GM23338 (cell line): ENCODE data around the gene NIPAL1. TPM values are rescaled to one million over a fixed set of nuclear protein-coding genes. Genes with fewer than 3 reads are reported as not detected.

Experiments
- ATAC-seq: fragments of 200-7000 bp; cut with Tn5 transposase; 3 replicates; pipeline ENCODE4 v1.9.1; 2020
- DNase-seq: peaks from one replicate; pipeline ENCODE4 v3.0.0-alpha.2; 2015; ENCODE audit warnings: low spot score
- H2AFZ ChIP-seq: fragments of 200-600 bp; sonication (generic); 2 replicates; pipeline ENCODE4 v1.8.0; 2016; ENCODE audit warnings: antibody characterized with exemption, mild to moderate bottlenecking, moderate library complexity
- H3F3A ChIP-seq: fragments of 200-600 bp; sonication (generic); replicated peaks from 2 replicates; pipeline ENCODE4 v1.8.0; 2017; ENCODE audit warnings: antibody characterized with exemption, mixed run types, low read depth
- H3K27ac ChIP-seq: fragments of 200-600 bp; sonication (generic); 2 replicates; pipeline ENCODE4 v1.6.1; 2016; ENCODE audit warnings: low read depth
- H3K27me3 ChIP-seq: fragments of 200-600 bp; sonication (generic); 2 replicates; pipeline ENCODE4 v1.8.0; 2016; ENCODE audit warnings: mild to moderate bottlenecking, mixed run types, moderate library complexity; ENCODE audit not compliant: insufficient read depth
- H3K36me3 ChIP-seq: fragments of 200-600 bp; sonication (generic); 2 replicates; pipeline ENCODE4 v1.8.0; 2016; ENCODE audit warnings: mild to moderate bottlenecking; ENCODE audit not compliant: insufficient read depth
- H3K4me1 ChIP-seq: fragments of 200-600 bp; sonication (generic); 2 replicates; pipeline ENCODE4 v1.8.0; 2016; ENCODE audit warnings: mild to moderate bottlenecking, moderate library complexity; ENCODE audit not compliant: insufficient read depth
- H3K4me2 ChIP-seq: fragments of 200-600 bp; sonication (generic); 2 replicates; pipeline ENCODE4 v1.7.1; 2017; ENCODE audit warnings: mixed run types
- H3K4me3 ChIP-seq: fragments of 200-600 bp; sonication (generic); 2 replicates; pipeline ENCODE4 v1.6.1; 2016; ENCODE audit warnings: mixed run types
- H3K79me2 ChIP-seq: fragments of 200-600 bp; sonication (generic); replicated peaks from 2 replicates; pipeline ENCODE4 v1.8.0; 2017; ENCODE audit warnings: mild to moderate bottlenecking; ENCODE audit not compliant: insufficient read depth
- H3K9me2 ChIP-seq: fragments of 200-600 bp; sonication (generic); 2 replicates; pipeline ENCODE4 v1.8.0; 2017; ENCODE audit not compliant: insufficient read depth
- H4K20me1 ChIP-seq: fragments of 200-600 bp; sonication (generic); replicated peaks from 2 replicates; pipeline ENCODE4 v1.8.0; 2017; ENCODE audit warnings: mild to moderate bottlenecking; ENCODE audit not compliant: insufficient read depth
- H3K27ac Mint-ChIP-seq: 2 replicates; pipeline ENCODE4 v1.8.0; 2020; ENCODE audit warnings: inconsistent platforms, mild to moderate bottlenecking, moderate library complexity, mixed read lengths
- H3K27me3 Mint-ChIP-seq: 3 replicates; pipeline ENCODE4 v1.8.0; 2022; ENCODE audit warnings: low read depth, mild to moderate bottlenecking, moderate library complexity, mixed read lengths, inconsistent platforms; ENCODE audit not compliant: insufficient read depth, poor library complexity
- H3K36me3 Mint-ChIP-seq: 3 replicates; pipeline ENCODE4 v1.8.0; 2021; ENCODE audit warnings: low read depth, mild to moderate bottlenecking, inconsistent platforms, moderate library complexity, mixed read lengths
- H3K4me1 Mint-ChIP-seq: 3 replicates; pipeline ENCODE4 v1.8.0; 2020; ENCODE audit warnings: mild to moderate bottlenecking, inconsistent platforms, mixed read lengths
- H3K4me3 Mint-ChIP-seq: 3 replicates; pipeline ENCODE4 v1.8.0; 2021; ENCODE audit warnings: moderate library complexity, mild to moderate bottlenecking, inconsistent platforms, mixed read lengths
- H3K9me3 Mint-ChIP-seq: 3 replicates; pipeline ENCODE4 v1.8.0; 2020; ENCODE audit warnings: moderate library complexity, mild to moderate bottlenecking, inconsistent platforms, mixed read lengths
- CREB1 ChIP-seq: fragments of 250-450 bp; sonication (Bioruptor Pico); IDR thresholded peaks from 2 replicates; pipeline ENCODE4 v1.5.0; 2020; ENCODE audit warnings: low read depth, mild to moderate bottlenecking, moderate library complexity
- EZH2 ChIP-seq: fragments of 200-600 bp; sonication (generic); IDR thresholded peaks from one replicate; pipeline ENCODE4 v1.8.0; 2017; ENCODE audit warnings: antibody characterized with exemption, mild to moderate bottlenecking, low read depth; ENCODE audit not compliant: unreplicated experiment
- EZH2phosphoT487 ChIP-seq: fragments of 200-600 bp; sonication (generic); IDR thresholded peaks from one replicate; pipeline ENCODE4 v1.8.1; 2018; ENCODE audit warnings: antibody characterized with exemption; ENCODE audit not compliant: unreplicated experiment
- JUNB ChIP-seq: IDR thresholded peaks from one replicate; pipeline ENCODE4 v1.6.1; 2016; ENCODE audit warnings: antibody characterized with exemption; ENCODE audit not compliant: unreplicated experiment
- NANOG ChIP-seq: IDR thresholded peaks from 2 replicates; pipeline ENCODE4 v1.6.1; 2016; ENCODE audit warnings: antibody characterized with exemption, borderline replicate concordance
- POLR2AphosphoS5 ChIP-seq: IDR thresholded peaks from 2 replicates; pipeline ENCODE4 v1.6.1; 2016; ENCODE audit warnings: antibody characterized with exemption, low read depth
- REST ChIP-seq: IDR thresholded peaks from one replicate; pipeline ENCODE4 v1.6.1; 2018; ENCODE audit warnings: antibody characterized with exemption; ENCODE audit not compliant: unreplicated experiment
- STAT1 ChIP-seq: IDR thresholded peaks from one replicate; pipeline ENCODE4 v1.6.1; 2016; ENCODE audit warnings: antibody characterized with exemption; ENCODE audit not compliant: unreplicated experiment
- ZNF114 ChIP-seq: fragments of 250-450 bp; sonication (Bioruptor Pico); IDR thresholded peaks from 2 replicates; pipeline ENCODE4 v1.5.0; 2020; ENCODE audit warnings: mild to moderate bottlenecking, moderate library complexity
- ZNF331 ChIP-seq: fragments of 250-450 bp; sonication (Bioruptor Pico); IDR thresholded peaks from 2 replicates; pipeline ENCODE4 v1.5.0; 2020; ENCODE audit warnings: low read depth, mild to moderate bottlenecking, moderate library complexity
- ZNF462 ChIP-seq: fragments of 250-450 bp; sonication (Bioruptor Pico); IDR thresholded peaks from 2 replicates; pipeline ENCODE4 v1.5.0; 2020; ENCODE audit warnings: mild to moderate bottlenecking, moderate library complexity
- polyA plus RNA-seq: library from polyadenylated mRNA; unstranded; fragments of >200 nt; fragmentation: Nextera tagmentation; extraction: Ambion mirVana; gene quantifications from 2 replicates; pipeline ENCODE4 v1.2.1, GENCODE V29; 2016
- total RNA-seq: library from RNA; depleted of rRNA; stranded (reverse); fragments of >200 nt; shearing (Covaris generic); gene quantifications from 2 replicates; pipeline ENCODE4 v1.2.3, GENCODE V29; 2014
- TF ChIP-seq, protein P1 (sequence below): IDR thresholded peaks from 2 replicates; pipeline ENCODE4 v1.6.1; 2016; ENCODE audit warnings: antibody characterized with exemption
- TF ChIP-seq, protein P2 (sequence below), 2 experiments: fragments of 200-600 bp in 1 of 2; sonication (generic) in 1 of 2; conservative IDR thresholded peaks; 2 replicates each; pipeline versions ENCODE4 v1.5.1 to v1.6.1; 2016 to 2017; ENCODE audit warnings: antibody characterized with exemption in 2 of 2, low read depth in 2 of 2, mild to moderate bottlenecking in 2 of 2, moderate library complexity in 1 of 2

NIPAL1 gene
- total and polyA plus RNA-seq, 2 experiments from 2014 or later: 5.3 to 8.2 TPM

- Histone ChIP-seq H3K4me2 (no peak overlapping the region), H3K79me2 (peaks cover 12% of the 10 kb centered on the region), H3K4me3 (no peak overlapping the region), H3K4me1 (peaks cover 6% of the 10 kb centered on the region), H3K27ac (no peak overlapping the region), H3K36me3 (no peaks in the 10 kb centered on the region), H3K27me3 (peaks cover 13% of the 10 kb centered on the region), H3K9me2 (no peaks in the 10 kb centered on the region), H4K20me1 (peaks cover 7% of the 10 kb centered on the region), H3F3A (no peaks in the 10 kb centered on the region), H2AFZ (no peak overlapping the region)
- DNase-seq (no peak), ATAC-seq (no peak)
- TF ChIP-seq, protein P1, sequence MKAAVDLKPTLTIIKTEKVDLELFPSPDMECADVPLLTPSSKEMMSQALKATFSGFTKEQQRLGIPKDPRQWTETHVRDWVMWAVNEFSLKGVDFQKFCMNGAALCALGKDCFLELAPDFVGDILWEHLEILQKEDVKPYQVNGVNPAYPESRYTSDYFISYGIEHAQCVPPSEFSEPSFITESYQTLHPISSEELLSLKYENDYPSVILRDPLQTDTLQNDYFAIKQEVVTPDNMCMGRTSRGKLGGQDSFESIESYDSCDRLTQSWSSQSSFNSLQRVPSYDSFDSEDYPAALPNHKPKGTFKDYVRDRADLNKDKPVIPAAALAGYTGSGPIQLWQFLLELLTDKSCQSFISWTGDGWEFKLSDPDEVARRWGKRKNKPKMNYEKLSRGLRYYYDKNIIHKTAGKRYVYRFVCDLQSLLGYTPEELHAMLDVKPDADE: no peak
- no peak for TF ChIP-seq REST
- TF ChIP-seq NANOG: no peak
- no peak for TF ChIP-seq ZNF462
- no peak for TF ChIP-seq EZH2
- TF ChIP-seq STAT1: no peak
- TF ChIP-seq POLR2AphosphoS5: no peak
- no peak for TF ChIP-seq CREB1 (CRISPR knock-in tag)
- no peak for TF ChIP-seq ZNF114 (CRISPR knock-in tag)
- no peak for TF ChIP-seq EZH2phosphoT487
- TF ChIP-seq, protein P2, sequence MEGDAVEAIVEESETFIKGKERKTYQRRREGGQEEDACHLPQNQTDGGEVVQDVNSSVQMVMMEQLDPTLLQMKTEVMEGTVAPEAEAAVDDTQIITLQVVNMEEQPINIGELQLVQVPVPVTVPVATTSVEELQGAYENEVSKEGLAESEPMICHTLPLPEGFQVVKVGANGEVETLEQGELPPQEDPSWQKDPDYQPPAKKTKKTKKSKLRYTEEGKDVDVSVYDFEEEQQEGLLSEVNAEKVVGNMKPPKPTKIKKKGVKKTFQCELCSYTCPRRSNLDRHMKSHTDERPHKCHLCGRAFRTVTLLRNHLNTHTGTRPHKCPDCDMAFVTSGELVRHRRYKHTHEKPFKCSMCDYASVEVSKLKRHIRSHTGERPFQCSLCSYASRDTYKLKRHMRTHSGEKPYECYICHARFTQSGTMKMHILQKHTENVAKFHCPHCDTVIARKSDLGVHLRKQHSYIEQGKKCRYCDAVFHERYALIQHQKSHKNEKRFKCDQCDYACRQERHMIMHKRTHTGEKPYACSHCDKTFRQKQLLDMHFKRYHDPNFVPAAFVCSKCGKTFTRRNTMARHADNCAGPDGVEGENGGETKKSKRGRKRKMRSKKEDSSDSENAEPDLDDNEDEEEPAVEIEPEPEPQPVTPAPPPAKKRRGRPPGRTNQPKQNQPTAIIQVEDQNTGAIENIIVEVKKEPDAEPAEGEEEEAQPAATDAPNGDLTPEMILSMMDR (conservative IDR thresholded peaks at IDR 0.05; ENCODE audit: low read depth in 2 of 2): no peak
- TF ChIP-seq JUNB: no peak
- TF ChIP-seq ZNF331 (CRISPR knock-in tag): no peak
- H3K27me3 Mint-ChIP-seq: peaks cover 7% of the 10 kb centered on the region
- H3K9me3 Mint-ChIP-seq: no peaks in the 10 kb centered on the region
- H3K4me3 Mint-ChIP-seq: no peak overlapping the region
- H3K36me3 Mint-ChIP-seq: peaks cover 4% of the 10 kb centered on the region; the same call in 2 of the 3 replicates
- no peak overlapping the region for H3K27ac Mint-ChIP-seq
- peaks cover 13% of the 10 kb centered on the region; the same call in 2 of the 3 replicates for H3K4me1 Mint-ChIP-seq
These were observed 5.7 kb downstream of the NIPAL1 start for GRCh38 chr4:48022192-48022799.
